H1 (cell line): ENCODE measurements around the gene SPATS2L. TPM values are rescaled to one million over a fixed set of nuclear protein-coding genes. Genes with fewer than 3 reads are reported as not detected.

ENCODE experiments used
- CTCF ChIA-PET: fragments of 300-600 bp; sonication (Branson Sonifier 250); formaldehyde crosslinking; loops from one replicate; lab custom pipeline; 2021; ENCODE audit not compliant: partially characterized antibody; lab: Charles Lee
- POLR2A ChIA-PET: fragments of 300-600 bp; sonication (Branson Sonifier 250); formaldehyde crosslinking; loops from one replicate; lab custom pipeline; 2021; ENCODE audit warnings: inconsistent platforms; ENCODE audit not compliant: partially characterized antibody; lab: Charles Lee
- DNase-seq, 2 experiments: peaks; one replicate each; pipeline versions ENCODE4 v3.0.0 to v3.0.0-alpha.2; 2010 to 2022; ENCODE audit warnings: low spot score in 2 of 2, low read depth in 1 of 2, mixed read lengths in 1 of 2
- FAIRE-seq: peaks from 2 replicates; lab custom pipeline; 2011; peaks lifted over from hg19 to GRCh38; lab: Jason Lieb, UNC
- H2AFZ ChIP-seq: 2 replicates; pipeline ENCODE4 v1.8.1; 2012; ENCODE audit warnings: low read length, inconsistent platforms
- H2AK5ac ChIP-seq: 2 replicates; pipeline ENCODE4 v1.6.1; 2013; ENCODE audit warnings: low read depth, low read length
- H2BK120ac ChIP-seq: replicated peaks from 2 replicates; pipeline ENCODE3; 2013; ENCODE audit warnings: low read depth, low read length, inconsistent platforms
- H2BK12ac ChIP-seq: 2 replicates; pipeline ENCODE4 v1.6.1; 2013; ENCODE audit warnings: low read depth, low read length
- H2BK15ac ChIP-seq: 2 replicates; pipeline ENCODE4 v1.6.1; 2013; ENCODE audit warnings: low read length
- H2BK20ac ChIP-seq: 2 replicates; pipeline ENCODE4 v1.6.1; 2013; ENCODE audit warnings: low read length
- H2BK5ac ChIP-seq: 2 replicates; pipeline ENCODE4 v1.6.1; 2013; ENCODE audit warnings: low read depth, low read length
- H3K14ac ChIP-seq: 2 replicates; pipeline ENCODE4 v1.6.1; 2013; ENCODE audit warnings: inconsistent platforms; ENCODE audit not compliant: insufficient read length
- H3K18ac ChIP-seq: 2 replicates; pipeline ENCODE4 v1.6.1; 2013; ENCODE audit warnings: low read length; ENCODE audit errors: extremely low read depth
- H3K23ac ChIP-seq: 2 replicates; pipeline ENCODE4 v1.6.1; 2013; ENCODE audit warnings: inconsistent platforms; ENCODE audit not compliant: insufficient read length
- H3K23me2 ChIP-seq: 2 replicates; pipeline ENCODE4 v1.6.1; 2013; ENCODE audit warnings: low read depth, low read length
- H3K27ac ChIP-seq: 2 replicates; pipeline ENCODE4 v1.6.1; 2011; ENCODE audit warnings: low read depth, low read length, inconsistent platforms
- H3K27me3 ChIP-seq, 4 experiments: replicated peaks in 1 of 4; 1 replicate in 1 of 4; 2 replicates in 3 of 4; pipeline versions ENCODE4 v1.6.1 to v1.8.1; 2011 to 2013; ENCODE audit warnings: low read length in 3 of 4, mild to moderate bottlenecking in 3 of 4, inconsistent platforms in 2 of 4, mixed read lengths in 2 of 4, moderate library complexity in 1 of 4; ENCODE audit not compliant: control insufficient read depth in 3 of 4, insufficient read depth in 3 of 4; ENCODE audit errors: extremely low read depth in 1 of 4
- H3K36me3 ChIP-seq, 4 experiments: 2 replicates each; pipeline versions ENCODE4 v1.6.1 to v1.8.1; 2011 to 2013; ENCODE audit warnings: mild to moderate bottlenecking in 4 of 4, low read length in 3 of 4, moderate library complexity in 2 of 4, control low read depth in 1 of 4, inconsistent platforms in 1 of 4; ENCODE audit not compliant: insufficient read depth in 4 of 4, control insufficient read depth in 2 of 4
- H3K4ac ChIP-seq: replicated peaks from 2 replicates; pipeline ENCODE3; 2013; ENCODE audit warnings: low read length, low read depth, mixed read lengths, inconsistent platforms; ENCODE audit not compliant: insufficient read length
- H3K4me1 ChIP-seq, 4 experiments: replicated peaks in 1 of 4; 1 replicate in 1 of 4; 2 replicates in 3 of 4; pipeline versions ENCODE4 v1.6.1 to v1.8.1; 2011 to 2013; ENCODE audit warnings: low read length in 3 of 4, inconsistent platforms in 2 of 4, mixed read lengths in 1 of 4; ENCODE audit not compliant: insufficient read depth in 4 of 4, control insufficient read depth in 3 of 4
- H3K4me2 ChIP-seq, 2 experiments: 2 replicates each; pipeline versions ENCODE4 v1.6.1 to v1.8.1; 2011 to 2013; ENCODE audit warnings: low read depth in 2 of 2, low read length in 2 of 2, control low read depth in 1 of 2, inconsistent platforms in 1 of 2, mild to moderate bottlenecking in 1 of 2; ENCODE audit not compliant: insufficient read depth in 1 of 2
- H3K4me3 ChIP-seq, 4 experiments: fragments of 200-600, 300-600 bp in 1 of 4; sonication (generic), shearing (Covaris generic), sonication (Bioruptor Twin) in 1 of 4; 2 replicates each; pipeline versions ENCODE4 v1.5.1 to v1.8.1; 2011 to 2016; ENCODE audit warnings: low read length in 4 of 4, low read depth in 3 of 4, control low read depth in 2 of 4, inconsistent platforms in 2 of 4, mild to moderate bottlenecking in 2 of 4, mixed read lengths in 1 of 4, moderate library complexity in 1 of 4; ENCODE audit not compliant: insufficient read depth in 2 of 4; ENCODE audit errors: extremely low read depth in 1 of 4
- H3K56ac ChIP-seq: replicated peaks from 2 replicates; pipeline ENCODE3; 2013; ENCODE audit warnings: low read depth, mild to moderate bottlenecking, mixed read lengths, low read length, inconsistent platforms; ENCODE audit not compliant: insufficient read length
- H3K79me1 ChIP-seq: 2 replicates; pipeline ENCODE4 v1.6.1; 2013; ENCODE audit warnings: low read depth, low read length, control low read depth
- H3K79me2 ChIP-seq, 2 experiments: 2 replicates each; pipeline versions ENCODE4 v1.6.1 to v1.8.1; 2012 to 2013; ENCODE audit warnings: low read length in 2 of 2, mild to moderate bottlenecking in 2 of 2, inconsistent platforms in 1 of 2; ENCODE audit not compliant: insufficient read depth in 2 of 2, control insufficient read depth in 1 of 2
- H3K9ac ChIP-seq, 4 experiments: replicated peaks in 1 of 4; 1 replicate in 1 of 4; 2 replicates in 3 of 4; pipeline versions ENCODE4 v1.6.1 to v1.8.1; 2011 to 2013; ENCODE audit warnings: low read depth in 3 of 4, low read length in 3 of 4, control low read depth in 2 of 4, mild to moderate bottlenecking in 2 of 4, moderate library complexity in 2 of 4, inconsistent platforms in 1 of 4; ENCODE audit errors: extremely low read depth in 1 of 4
- H3K9me3 ChIP-seq, 2 experiments: 2 replicates each; pipeline versions ENCODE4 v1.6.1 to v1.8.1; 2012 to 2013; ENCODE audit warnings: mild to moderate bottlenecking in 2 of 2, moderate library complexity in 2 of 2, control low read depth in 1 of 2, inconsistent platforms in 1 of 2, low read depth in 1 of 2, low read length in 1 of 2, mixed read lengths in 1 of 2; ENCODE audit not compliant: insufficient read depth in 2 of 2
- H4K20me1 ChIP-seq, 2 experiments: replicated peaks in 1 of 2; 2 replicates each; pipeline versions ENCODE3 to v1.8.1; 2011 to 2013; ENCODE audit warnings: inconsistent platforms in 2 of 2, low read length in 2 of 2, mild to moderate bottlenecking in 1 of 2; ENCODE audit not compliant: insufficient read depth in 2 of 2, control insufficient read depth in 1 of 2
- H4K5ac ChIP-seq: 2 replicates; pipeline ENCODE4 v1.6.1; 2013; ENCODE audit warnings: low read length, low read depth, mixed read lengths, inconsistent platforms; ENCODE audit not compliant: insufficient read length
- H4K8ac ChIP-seq: 2 replicates; pipeline ENCODE4 v1.8.0; 2013; ENCODE audit warnings: mild to moderate bottlenecking, moderate library complexity, low read length, inconsistent platforms; ENCODE audit not compliant: insufficient read depth; ENCODE audit errors: extremely low read depth
- H4K91ac ChIP-seq: replicated peaks from 2 replicates; pipeline ENCODE3; 2013; ENCODE audit warnings: low read length, mixed read lengths, inconsistent platforms; ENCODE audit not compliant: insufficient read length
- ASH2L ChIP-seq: fragments of 200-600, 300-600 bp; sonication (generic); IDR thresholded peaks from one replicate; pipeline ENCODE4 v1.7.1; 2017; ENCODE audit warnings: low read length
- CBX5 ChIP-seq: fragments of 300-800, 300-1000 bp; sonication (generic); IDR thresholded peaks from 2 replicates; pipeline ENCODE4 v1.7.1; 2016; ENCODE audit warnings: antibody characterized with exemption, low read length, low read depth
- CEBPB ChIP-seq: IDR thresholded peaks from 2 replicates; pipeline ENCODE4 v1.6.1; 2012; ENCODE audit warnings: low read depth, low read length
- CHD1 ChIP-seq: IDR thresholded peaks from 2 replicates; pipeline ENCODE4 v1.6.1; 2012; ENCODE audit warnings: low read depth, low read length, improper control_type of control experiment
- EGR1 ChIP-seq: IDR thresholded peaks from 2 replicates; pipeline ENCODE4 v1.6.1; 2011; ENCODE audit warnings: low read depth, low read length, borderline replicate concordance
- JUND ChIP-seq: IDR thresholded peaks from 2 replicates; pipeline ENCODE4 v1.6.1; 2011; ENCODE audit warnings: mild to moderate bottlenecking, improper control_type of control experiment, low read length
- KDM1A ChIP-seq: fragments of 200-600, 300-600 bp; sonication (generic); IDR thresholded peaks from 2 replicates; pipeline ENCODE4 v1.7.1; 2016; ENCODE audit warnings: mild to moderate bottlenecking, low read length, borderline replicate concordance
- KDM4A ChIP-seq: IDR thresholded peaks from one replicate; pipeline ENCODE4 v1.7.1; 2012; ENCODE audit warnings: low read depth, mild to moderate bottlenecking, moderate library complexity, low read length, inconsistent platforms; ENCODE audit not compliant: severe bottlenecking
- MAFK ChIP-seq: IDR thresholded peaks from 2 replicates; pipeline ENCODE4 v1.6.1; 2012; ENCODE audit warnings: low read depth, mild to moderate bottlenecking, improper control_type of control experiment, low read length
- NRF1 ChIP-seq: IDR thresholded peaks from 2 replicates; pipeline ENCODE4 v1.6.1; 2011; ENCODE audit warnings: mild to moderate bottlenecking, low read depth, low read length, improper control_type of control experiment
- PHF8 ChIP-seq: fragments of 200-600 bp; sonication (generic); conservative IDR thresholded peaks from 2 replicates; pipeline ENCODE4 v1.7.1; 2012; ENCODE audit warnings: low read depth, mild to moderate bottlenecking, inconsistent platforms, low read length, moderate library complexity
- SAP30 ChIP-seq: fragments of 300-600 bp; sonication (generic); IDR thresholded peaks from 2 replicates; pipeline ENCODE4 v1.7.1; 2012; ENCODE audit warnings: low read length, moderate library complexity, mild to moderate bottlenecking, inconsistent platforms; ENCODE audit not compliant: insufficient read depth, insufficient replicate concordance
- SIRT6 ChIP-seq: IDR thresholded peaks from one replicate; pipeline ENCODE4 v1.7.1; 2012; ENCODE audit warnings: low read length, inconsistent platforms
- SP2 ChIP-seq: IDR thresholded peaks from 2 replicates; pipeline ENCODE4 v1.6.1; 2012; ENCODE audit warnings: mild to moderate bottlenecking, low read length, inconsistent platforms
- TAF1 ChIP-seq: IDR thresholded peaks from 2 replicates; pipeline ENCODE4 v1.6.1; 2011; ENCODE audit warnings: mild to moderate bottlenecking, low read depth, low read length
- TBP ChIP-seq: IDR thresholded peaks from 2 replicates; pipeline ENCODE4 v1.6.1; 2011; ENCODE audit warnings: low read depth, low read length, improper control_type of control experiment
- WGBS, 2 experiments: shearing (Covaris generic) in 1 of 2; methylation state at CpG; one replicate each; pipeline versions ENCODE4 v1.1.6 to v1.1.7; 2013 to 2015; ENCODE audit warnings: low lambda C conversion rate in 2 of 2, mixed read lengths in 2 of 2, inconsistent platforms in 1 of 2, low coverage in 1 of 2, missing lambda C conversion rate in 1 of 2; ENCODE audit not compliant: insufficient replicate concordance in 2 of 2, insufficient coverage in 1 of 2, insufficient read length in 1 of 2; ENCODE audit errors: extremely low coverage in 1 of 2, missing lambda C conversion rate in 1 of 2; 5-methylcytosine and 5-hydroxymethylcytosine counted together
- polyA plus RNA-seq, 7 experiments: library from polyadenylated mRNA; depleted of rRNA in 3 of 7; stranded (reverse) in 5 of 7; unstranded in 2 of 7; fragments of >200 nt in 5 of 7; fragments of 200-250 nt in 2 of 7; gene quantifications; 1 replicate in 5 of 7; 2 replicates in 1 of 7; 4 replicates in 1 of 7; pipeline versions ENCODE4 v1.2.1 to v1.2.3, GENCODE V29; 2011 to 2013; ENCODE audit warnings: missing spikeins in 2 of 7, mixed read lengths in 2 of 7
- total RNA-seq: library from RNA; stranded (reverse); fragmentation: NEBNext Ultra II Directional; extraction: Animal tissue kit (Norgen Biotek cat#: 25700); gene quantifications from 2 replicates; pipeline ENCODE4 v1.2.1, GENCODE V29; 2021

The SPATS2L gene
- total and polyA plus RNA-seq, 2 of the 8 experiments (the other 6 are each of a cell fraction or from before 2014, with no cell fraction given) = 67.3 to 189 TPM

DNA sequence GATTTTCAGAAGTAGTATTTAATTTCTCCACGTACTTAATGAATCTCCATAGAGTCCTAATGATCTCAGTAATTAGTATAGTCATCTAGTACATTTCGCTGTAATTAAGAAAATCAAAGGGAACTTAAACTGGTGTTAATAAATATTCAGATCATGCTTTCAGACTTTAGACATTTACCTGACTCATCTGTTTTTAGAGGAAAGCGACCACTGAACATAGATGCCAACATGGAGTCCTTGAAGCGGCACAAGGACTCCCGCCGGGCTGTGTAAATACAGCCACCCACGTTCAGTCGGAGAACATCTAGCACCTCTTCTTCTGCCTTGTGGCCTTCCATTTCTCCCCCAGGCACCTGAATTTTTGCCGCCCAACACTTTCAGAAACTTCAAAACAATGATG is 200.2 kb downstream of the SPATS2L start:
- Histone ChIP-seq H3K4ac (no peak overlapping the region), H3K9me3 (no peaks in the 10 kb centered on the region), H3K27me3 (no peaks in the 10 kb centered on the region), H3K18ac (no peak overlapping the region), H4K91ac (no peak overlapping the region), H3K4me1 (peaks cover 0 to 3% (median under 1%) of the 10 kb centered on the region in 4 experiments; a peak in 2 of 7 replicates), H3K4me3 (no peak overlapping the region), H3K4me2 (no peak overlapping the region), H3K79me2 (no peaks in the 10 kb centered on the region), H2BK12ac (no peak overlapping the region), H3K79me1 (0 out of 2 replicates have a peak, but pooled peaks cover 2% of the 10 kb centered on the region), H2AK5ac (no peak overlapping the region), H2BK15ac (no peak overlapping the region), H3K23ac (no peak overlapping the region), H2BK5ac (no peak overlapping the region), H2BK120ac (no peak overlapping the region), H3K9ac (no peak overlapping the region), H4K8ac (no peak overlapping the region), H3K14ac (no peak overlapping the region), H4K20me1 (no peaks in the 10 kb centered on the region), H3K36me3 (no peaks in the 10 kb centered on the region; a peak in 1 of 8 replicates), H2BK20ac (no peak overlapping the region), H3K23me2 (peaks cover 9% of the 10 kb centered on the region), H2AFZ (no peak overlapping the region), H4K5ac (no peak overlapping the region), H3K56ac (no peak overlapping the region), H3K27ac (no peak overlapping the region)
- FAIRE-seq = no peak
- WGBS, 2 experiments = 79% methylated on average over 9 of the region's 9 CpGs; no CpG with 5 or more reads in 1 of the 2 experiments
- no peak for DNase-seq
- CTCF ChIA-PET = interaction anchor here (0.8 to 1.5 kb wide), 3 partner anchors 10 to 23 kb away, joined by 3 to 4 read pairs (median 3); no protein-coding TSS in a partner anchor
- POLR2A ChIA-PET = no interaction called here
- TF ChIP-seq EGR1 (no peak), CHD1 (no peak), PHF8 (no peak), SAP30 (no peak), ASH2L (no peak), SP2 (no peak), KDM1A (no peak), NRF1 (no peak), CEBPB (no peak), TAF1 (no peak), SIRT6 (no peak), CBX5 (no peak), MAFK (no peak), KDM4A (no peak), JUND (no peak), TBP (no peak)
